ENCODE data around the gene PSAPL1.

GRCh38 chr4:7414046-7414445 is 20.7 kb downstream of the PSAPL1 start:
- TF ChIP-seq EZH2 (IDR thresholded peaks at IDR 0.05; ENCODE audit: insufficient read depth, poor library complexity, severe bottlenecking) (no peak), EZH2phosphoT487 (IDR thresholded peaks at IDR 0.05; ENCODE audit: insufficient read depth, low read depth) (no peak)
